ENCODE results near the gene ATP8A2. TPM values are rescaled to one million over a fixed set of nuclear protein-coding genes. Genes with fewer than 3 reads are reported as not detected.
"Not testable (repeated sequence)": the region's sequence is repeated elsewhere in the genome, so short reads cannot be mapped to it uniquely, and the experiment has no call there.

Gene ATP8A2
- polyA plus RNA-seq, 12 donors, result 1.3 to 3.3 (median 2.4) TPM; not detected in 1

DNA sequence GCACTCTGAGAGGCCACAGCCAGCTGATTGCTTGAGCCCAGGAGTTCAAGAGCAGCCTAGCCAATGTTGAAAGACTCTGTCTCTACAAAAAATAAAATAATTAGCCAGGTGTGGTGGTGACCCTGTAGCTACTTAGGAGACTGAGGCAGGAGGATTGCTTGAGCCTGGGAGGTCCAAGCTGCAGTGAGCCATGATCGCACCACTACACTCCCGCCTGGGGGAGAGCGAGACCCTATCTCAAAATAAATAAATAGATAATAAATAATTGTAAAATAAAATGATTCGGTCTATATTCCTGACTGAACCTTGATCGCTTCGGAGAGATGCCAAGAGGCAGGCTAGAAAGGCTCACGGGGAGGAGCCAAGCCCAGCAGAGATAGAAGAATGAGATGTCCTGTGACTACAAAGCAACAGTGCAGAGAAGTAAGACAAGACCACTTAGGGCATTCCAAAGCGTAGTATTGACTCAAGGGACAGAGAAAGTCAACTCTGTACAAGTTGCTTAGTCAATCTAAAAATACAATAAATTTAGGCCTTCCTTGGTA, 667.2 kb downstream of the ATP8A2 start:
- no peak for DNase-seq

DNA sequence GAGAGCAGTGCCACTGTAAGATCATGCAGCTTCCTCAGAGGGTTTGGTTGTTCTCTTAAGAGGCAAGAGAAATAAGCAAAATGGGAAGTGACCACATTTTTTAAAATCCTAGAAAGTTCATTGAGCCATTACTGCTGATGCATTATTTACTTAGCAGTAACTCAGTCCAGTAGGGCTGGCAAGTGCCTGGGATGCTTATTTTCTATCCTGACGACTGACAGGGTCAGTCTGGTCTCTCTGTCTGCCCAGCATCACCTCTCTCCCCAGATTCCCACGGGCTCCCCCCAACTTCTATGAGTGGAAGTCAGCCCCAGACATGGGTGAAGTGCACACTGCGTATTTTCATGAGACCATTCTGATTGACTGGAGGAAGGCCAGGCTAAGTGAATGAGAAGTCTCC, 669.7 kb downstream of the ATP8A2 start:
- DNase-seq, result no peak

DNA sequence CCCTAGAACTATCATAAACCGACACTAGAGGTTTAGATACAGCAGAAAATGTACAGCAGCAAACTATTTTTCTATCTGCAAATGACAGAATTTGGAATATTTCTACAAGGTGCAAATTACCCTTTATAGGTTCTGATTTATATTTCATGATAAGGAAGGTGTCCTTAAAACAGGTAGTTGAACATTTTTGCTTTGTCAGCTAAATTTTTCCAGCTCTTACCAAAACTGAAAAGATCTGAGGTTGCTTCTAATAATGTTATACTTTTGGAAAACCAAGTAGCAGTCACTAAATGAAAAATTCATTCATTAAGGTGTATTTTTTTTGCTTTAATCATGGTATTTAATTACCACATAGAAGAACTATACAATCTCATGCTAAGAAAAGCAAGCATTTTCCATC, 671.0 kb downstream of the ATP8A2 start:
- no peak for DNase-seq

DNA sequence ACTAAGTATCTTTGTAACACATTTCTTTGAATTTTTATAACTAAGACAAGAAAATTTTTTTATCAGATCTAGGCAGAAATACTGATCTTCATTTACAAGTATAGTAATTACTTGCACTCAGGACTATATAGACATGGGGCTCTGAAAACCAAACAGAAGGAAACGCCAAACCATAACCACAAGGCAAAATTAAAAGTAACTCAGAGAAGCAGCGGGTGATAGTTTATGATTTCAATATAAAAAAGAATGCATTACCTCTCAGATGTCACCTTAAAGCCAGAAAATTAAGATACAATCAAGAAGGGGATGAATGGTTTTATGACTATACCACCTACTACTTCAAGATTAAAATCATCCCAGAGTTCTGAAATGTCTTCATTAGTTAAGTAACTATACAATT, 673.4 kb downstream of the ATP8A2 start:
- no peak for DNase-seq

DNA sequence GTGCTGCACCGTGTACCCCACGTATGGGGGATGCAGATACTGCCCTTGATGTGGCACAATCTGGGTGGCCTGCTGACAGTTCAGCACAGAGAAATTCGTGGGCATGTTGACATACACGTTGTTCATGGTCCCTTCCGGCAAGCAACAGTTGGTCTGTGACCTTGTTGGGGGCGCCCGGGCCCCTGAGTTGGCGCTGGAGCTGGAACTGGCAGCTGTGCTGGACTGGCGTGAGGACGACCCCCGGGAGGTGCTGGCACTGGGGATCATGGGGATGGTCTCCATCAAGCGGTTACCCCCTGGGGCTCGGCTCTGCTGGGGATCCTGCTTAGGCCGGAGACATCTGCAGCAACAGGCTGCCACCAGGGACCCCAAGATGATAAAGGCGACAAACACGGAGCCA, 674.9 kb downstream of the ATP8A2 start:
- DNase-seq, result no peak

DNA sequence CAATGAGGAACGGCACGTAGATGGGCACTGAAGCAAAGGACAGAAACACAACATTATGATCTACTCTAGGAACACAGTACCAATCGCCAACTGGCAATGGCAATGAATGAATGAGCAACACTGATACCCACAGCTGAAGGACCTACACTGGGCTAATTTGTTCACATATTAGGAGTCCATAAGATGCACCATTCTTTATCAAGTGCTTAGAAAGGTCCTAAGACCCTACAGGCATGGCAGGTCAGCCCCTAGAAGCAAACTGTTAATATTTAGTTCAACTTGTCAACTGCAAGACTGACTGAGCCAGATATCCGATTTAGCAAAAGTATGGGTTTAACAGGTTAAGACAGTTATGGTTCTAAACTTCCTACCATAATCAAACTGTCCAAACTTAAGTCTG, 675.3 kb downstream of the ATP8A2 start:
- no peak for DNase-seq

DNA sequence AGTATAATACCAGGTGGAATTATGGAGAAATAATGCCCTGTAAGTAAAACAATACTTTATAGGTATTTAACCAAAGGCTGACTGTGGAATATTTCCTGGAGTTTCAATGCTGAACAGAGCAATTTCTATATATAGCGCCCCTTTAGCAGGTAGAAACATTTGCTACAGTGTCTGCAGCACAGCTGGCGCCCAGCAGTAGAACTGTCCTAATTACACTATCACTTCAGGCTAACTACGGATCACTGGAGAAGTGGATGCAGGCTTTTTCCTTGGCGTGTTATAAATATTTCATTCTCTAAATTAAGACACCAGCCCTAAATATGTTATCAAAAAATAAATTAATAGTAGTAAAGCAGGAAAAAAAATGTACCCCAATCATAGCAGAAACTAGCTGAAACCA, 677.0 kb downstream of the ATP8A2 start:
- DNase-seq, result no peak

DNA sequence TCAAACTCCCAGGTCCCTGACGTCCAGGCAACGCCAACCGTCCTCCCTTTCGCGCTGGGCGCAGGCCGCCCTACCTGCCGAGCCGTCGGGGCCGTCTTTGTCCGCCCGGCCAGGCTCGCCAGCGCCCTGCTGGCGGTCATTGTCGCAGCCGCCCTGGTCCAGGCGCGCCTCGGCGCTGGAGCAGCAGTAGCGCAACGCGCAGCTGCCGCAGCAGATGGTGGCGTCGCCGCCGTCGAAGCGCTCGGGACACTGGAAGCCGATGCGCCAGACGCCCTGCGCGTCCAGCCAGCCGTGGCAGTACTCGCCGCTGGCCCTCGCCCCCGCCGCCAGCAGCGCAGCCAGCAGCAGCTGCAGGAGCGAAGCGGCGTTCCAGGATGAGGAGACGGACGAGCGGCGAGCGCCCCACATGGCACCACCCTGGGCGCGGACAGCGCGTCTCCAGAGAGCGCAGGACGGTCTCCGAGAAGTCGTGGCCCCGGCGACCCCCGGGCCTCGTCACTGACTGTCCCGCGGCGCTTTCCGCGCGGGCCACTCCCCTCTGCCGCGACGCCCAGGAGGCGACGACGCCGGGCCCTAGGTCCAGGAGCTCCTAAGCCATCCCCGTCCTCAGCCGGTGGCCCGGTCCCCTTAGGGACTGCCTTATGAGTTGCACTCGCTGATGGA, 678.9 kb downstream of the ATP8A2 start:
- DNase-seq, result no peak

DNA sequence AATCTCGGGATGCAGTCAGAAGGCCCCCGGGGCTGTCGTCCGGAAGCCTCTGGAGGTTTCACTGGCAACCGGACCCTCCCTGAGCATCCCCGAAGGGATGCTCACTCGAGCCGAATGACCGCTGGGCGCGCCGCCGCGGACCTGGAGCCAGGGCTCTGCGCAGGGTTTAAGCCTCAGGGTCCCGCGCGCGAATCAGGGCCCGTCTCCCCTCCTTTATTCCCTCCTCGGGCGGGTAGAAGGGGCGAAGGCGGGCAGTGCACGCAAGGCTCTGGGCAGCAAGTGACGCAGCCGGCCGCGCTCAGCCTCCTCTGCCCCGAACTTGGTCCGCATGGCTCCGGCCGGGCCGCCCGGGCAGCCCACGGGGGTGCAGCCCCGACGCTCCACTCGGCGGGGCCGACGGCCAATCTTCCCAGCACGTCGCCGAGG, 679.5 kb downstream of the ATP8A2 start:
- DNase-seq, result no peak

DNA sequence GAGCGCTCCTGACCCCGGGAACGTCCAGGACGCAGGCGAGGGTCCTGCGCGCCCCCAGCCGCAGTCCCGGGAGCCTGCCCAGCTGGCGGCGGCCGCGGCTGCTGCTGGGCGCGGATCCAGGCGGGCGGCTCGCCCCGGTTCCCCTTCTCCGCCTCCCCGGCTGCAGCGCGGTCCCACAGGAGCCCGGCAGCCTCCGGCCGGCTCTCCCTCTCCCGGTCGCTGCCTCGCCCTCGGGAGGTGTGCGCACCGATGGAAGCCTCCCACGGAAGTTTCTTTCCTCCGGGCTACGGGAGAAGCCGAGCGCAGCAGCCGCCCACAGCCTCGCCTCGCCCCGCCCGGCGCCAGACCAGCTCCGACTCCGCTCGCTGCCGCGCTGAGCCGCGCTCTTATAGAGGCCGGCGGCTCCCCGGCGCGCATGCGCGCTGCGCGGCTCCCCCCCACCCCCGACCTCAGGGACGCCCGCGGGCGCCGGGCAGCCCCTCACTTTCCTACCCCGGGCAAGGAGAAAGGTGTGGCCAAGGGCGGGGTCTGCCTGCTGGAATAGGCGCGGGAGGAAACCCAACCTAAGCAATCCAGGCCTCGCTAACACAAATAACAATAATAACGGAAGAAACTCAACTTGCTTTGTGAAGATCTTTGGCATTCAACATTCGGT, 680.0 kb downstream of the ATP8A2 start, which contains the start of gene SHISA2:
SHISA2 (minus strand) TSS at position 360 of the 655 bp plus-strand sequence. CDS start 1,041 bp downstream, outside the sequence.
- peak; percentile 71 for DNase-seq

DNA sequence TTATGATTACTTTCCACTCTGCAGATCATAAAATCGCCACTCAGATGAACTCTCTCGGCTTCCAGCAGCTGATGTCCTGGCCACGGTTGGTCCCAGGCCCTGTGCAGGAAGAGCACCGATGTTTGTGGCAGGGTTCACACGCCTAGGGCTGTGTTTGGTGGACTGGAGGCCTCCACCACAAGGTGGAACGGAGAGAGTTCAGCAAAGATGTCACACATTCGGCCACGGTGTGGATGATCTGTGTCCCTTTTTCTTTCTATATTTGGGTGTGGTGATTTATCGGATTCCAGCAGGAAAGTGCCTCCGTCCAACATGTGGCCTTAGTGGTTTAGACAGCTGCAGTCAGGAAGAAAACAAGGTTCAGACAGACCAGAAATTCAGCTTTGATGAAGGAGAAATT, 680.6 kb downstream of the ATP8A2 start:
- DNase-seq, result no peak

DNA sequence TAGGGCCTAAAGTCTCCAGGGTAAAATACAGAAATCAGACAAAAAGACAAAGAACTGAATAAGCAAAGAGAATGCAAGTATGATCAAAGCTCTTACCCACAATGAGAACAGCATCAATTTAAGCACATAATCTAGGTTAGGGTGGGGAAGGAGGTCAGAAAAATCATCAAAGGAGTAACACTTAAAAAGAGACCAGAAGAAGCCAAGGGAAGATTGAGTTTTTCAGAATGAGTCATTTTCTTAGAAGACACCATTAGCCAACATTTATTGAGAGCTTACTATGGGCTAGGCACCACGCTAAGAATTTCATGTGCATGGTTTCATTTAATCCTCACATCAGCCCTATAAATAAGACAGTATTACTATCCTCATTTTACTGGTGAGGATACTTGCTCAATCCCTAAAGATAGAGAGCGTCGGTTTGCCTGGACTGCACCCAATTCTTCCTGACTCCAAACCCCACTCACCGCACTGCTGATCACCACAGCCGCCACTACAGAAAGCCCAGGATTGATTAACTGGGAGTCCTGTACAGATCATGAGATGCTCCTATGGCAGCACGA, 681.7 kb downstream of the ATP8A2 start:
- no peak for DNase-seq

DNA sequence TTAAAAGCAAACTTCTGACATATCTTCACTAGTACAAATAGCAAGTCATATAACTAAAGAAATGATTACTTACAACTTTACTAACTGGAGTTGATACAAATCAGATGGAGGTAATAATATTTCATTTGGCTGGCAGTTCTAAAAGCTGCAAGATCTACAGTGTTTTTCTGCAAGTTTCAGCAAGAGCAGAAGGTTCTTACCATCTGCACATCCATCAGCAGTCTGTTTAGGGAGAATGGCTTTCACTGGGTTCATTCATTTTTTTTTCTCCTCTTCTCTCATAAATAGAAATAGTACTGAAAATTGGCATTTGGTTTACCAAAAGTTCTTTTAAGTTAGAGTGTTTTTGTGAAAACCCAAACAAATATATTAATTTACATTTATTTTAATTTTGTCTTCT, 683.1 kb downstream of the ATP8A2 start:
- no peak for DNase-seq

DNA sequence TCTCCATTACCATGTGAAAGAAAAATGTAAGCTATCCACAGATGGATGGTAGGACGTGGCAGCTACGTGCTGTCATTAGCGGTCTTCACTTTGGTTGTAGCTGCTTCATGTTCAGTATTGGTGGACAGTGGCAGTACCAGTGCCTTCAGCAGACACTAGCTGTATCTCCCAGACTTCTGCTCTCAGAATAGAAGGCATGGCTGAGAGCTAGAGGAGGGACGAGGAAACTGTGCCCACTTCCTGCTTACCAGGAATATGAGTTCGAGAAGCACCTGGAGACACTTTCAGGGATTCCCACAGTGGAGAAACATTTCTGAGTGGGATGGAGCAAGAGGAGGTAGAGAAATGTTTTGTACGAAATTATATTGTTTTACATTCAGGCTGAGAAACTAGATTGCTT, 686.9 kb downstream of the ATP8A2 start:
- DNase-seq, result no peak

DNA sequence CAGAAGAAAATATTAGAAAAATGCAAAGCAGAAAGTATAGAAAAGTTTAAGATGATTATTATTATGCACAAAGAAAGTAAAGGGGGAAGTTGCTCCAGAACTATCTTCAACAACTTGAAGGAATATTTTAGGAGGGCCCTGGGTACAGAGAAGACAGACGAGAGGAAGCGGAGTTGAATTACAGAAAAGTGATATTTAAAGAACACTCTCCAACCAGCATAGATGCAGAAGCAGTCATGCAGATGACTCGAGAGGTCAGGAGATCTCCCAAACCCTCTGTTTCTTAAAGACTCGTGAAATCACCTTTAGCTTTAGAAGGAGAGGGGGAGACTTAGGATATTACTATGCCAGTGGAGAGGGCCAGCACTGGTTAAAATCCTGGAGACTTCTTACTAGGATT, 688.6 kb downstream of the ATP8A2 start:
- no peak for DNase-seq

DNA sequence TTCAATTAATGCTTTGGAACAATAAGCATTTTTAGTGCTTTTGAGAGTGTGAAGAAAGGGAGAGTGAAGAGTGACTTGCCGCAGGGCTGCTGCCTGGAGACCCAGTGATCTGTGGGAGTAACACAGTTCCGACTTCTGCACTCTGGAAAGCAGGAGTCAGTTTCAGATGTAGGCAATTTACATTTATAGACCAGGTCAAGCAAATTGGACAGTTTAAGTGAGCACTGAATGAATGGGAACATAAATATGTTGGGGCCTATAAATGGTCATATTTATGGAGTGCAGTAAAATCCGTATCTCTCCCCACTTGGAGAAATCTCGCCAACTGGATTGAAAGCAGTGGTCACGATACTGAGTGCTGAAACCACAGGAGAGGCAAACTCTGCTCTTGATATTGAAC, 689.5 kb downstream of the ATP8A2 start:
- DNase-seq, result no peak

DNA sequence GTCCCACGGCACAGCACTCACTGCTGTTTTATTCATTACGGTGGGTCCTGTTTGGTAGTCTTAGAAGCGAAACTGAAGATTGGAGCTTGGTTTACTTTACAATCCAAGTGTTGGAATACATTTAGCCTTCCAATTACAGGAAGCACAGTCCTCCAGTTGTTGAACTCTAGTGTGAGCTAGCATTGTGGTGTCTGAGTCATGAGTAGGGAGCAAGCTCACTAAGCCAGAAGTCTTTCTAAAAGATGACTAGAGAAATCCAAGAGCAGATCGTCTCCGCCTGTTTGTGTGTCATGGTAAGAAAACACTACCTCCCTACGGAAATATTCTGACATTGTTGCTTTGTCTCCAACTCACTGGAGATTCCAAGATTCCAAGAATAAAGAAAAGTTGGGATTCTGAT, 690.2 kb downstream of the ATP8A2 start:
- no peak for DNase-seq

DNA sequence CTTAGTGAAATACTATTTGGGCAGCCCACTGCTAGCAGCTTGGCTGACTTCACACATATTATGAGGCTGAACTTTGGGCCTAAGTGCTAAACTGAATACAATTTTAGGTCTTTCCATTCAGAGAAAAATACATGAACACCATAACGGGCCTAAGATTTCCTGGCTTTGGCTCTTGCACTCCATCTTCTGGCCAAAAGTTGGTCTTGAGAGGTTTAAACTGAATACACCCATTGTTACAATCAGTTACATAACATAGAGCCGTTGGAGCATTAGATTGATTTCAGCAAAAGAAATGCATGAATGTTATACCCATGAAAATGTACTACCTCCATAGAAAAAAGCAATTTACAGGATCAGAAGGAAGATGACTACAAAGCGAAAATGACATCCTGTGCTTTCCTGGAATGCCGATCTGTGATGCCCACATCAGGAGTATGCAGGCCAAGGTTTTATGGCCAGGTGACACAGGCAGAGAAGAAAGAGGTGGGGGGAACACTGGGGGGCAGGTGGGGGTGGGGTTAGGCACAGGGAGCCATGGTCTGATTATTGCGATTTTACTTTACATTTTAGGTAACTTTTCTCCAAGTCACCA, 691.2 kb downstream of the ATP8A2 start:
- DNase-seq, result peak; percentile 75

DNA sequence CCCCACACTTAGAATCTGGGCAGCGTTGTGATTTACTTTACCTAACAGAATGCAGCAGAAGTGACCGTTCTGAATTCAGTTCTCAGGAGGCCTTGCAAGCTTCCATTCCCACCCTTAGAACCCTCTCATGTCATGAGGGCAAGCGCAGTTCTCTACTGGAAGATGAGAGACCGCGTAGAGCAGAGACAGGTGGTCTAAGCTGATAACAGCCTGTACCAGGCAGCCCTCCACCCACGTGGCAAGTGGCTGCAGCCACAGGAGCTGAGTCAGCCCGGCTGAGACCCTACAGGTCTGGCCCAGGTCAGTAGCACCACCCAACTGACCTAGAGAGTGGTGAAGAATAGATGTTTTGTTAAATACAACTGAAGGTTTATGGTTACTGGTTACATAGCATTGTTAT, 694.7 kb downstream of the ATP8A2 start:
- DNase-seq, result not testable (repeated sequence)

DNA sequence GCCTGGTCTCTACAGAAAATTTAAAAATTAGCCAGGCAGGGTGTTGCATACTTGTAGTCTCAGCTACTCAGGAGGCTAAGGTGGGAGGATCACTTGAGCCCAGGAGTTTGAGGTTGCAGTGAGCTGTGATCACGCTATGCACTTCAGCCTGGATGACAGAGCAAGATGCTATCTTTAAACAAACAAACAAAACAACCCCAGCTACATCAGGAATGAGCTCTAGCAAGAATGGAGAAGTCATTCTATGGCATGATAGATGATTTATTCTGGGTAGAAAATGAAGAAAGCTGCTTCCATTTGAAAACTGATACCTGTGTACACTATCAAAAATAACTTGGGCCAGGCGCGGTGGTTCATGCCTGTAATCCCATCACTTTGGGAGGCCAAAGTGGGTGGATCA, 695.8 kb downstream of the ATP8A2 start:
- DNase-seq, result no peak

DNA sequence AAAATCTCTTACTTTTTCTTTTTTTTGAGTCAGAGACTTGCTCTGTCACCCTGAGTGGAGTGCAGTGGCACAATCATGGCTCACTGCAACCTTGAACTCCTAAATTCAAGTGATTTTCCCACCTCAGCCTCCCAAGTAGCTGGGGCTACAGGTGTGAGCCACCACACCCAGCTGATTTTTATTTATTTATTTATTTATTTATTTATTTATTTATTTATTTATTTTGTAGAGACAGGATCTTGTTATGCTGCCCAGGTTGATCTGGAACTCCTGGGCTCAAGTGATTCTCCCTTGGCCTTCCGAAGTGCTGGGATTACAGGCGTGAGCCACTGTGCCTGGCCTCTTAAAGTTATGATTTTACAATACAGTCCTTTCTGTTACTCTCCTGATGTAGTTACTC, 696.6 kb downstream of the ATP8A2 start:
- not testable (repeated sequence) for DNase-seq

DNA sequence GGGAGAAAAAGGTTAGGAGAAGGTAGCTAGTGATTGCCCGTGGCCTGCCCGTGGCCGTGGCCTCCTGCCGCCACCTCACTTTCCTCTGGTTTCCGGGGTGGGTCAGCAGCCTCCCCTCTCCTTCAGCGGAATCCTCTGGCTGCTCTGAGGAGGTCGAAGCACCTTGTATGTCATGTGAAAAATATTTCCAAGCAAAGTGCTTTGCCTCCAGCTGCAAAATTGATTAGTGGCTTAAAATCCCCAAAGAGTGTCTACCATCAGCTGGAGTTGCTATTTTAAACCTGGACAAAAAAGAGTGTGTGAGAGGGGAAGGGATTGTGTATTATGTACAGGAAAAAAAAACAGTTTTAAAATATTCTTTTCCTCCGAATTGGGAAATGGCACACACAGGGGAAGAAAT, 697.9 kb downstream of the ATP8A2 start:
- DNase-seq, result not testable (repeated sequence)

DNA sequence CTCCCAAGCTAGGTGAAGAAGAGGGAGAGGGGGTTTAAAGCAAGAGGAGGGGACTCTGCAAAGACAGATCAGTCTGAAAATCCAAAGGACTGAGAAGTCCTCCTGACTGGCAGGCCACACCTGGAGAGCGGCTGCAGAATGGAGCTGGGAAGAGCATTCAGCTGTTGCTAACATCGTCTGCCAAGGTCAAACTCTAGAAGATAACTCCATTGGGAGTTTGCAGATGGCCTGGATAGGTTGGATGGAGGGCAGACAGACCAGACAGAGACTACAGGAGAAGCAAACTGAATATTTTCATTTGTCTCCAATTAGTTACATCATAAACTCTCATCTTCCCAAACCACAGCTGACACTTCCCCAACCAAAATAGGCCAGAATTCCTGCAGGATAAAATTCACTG, 699.9 kb downstream of the ATP8A2 start:
- no peak for DNase-seq
